KMS-11 (cell line): Measurements from ENCODE around the gene ELL2.
A peak's percentile ranks its signal among the peaks of the same experiment; 100 is the strongest.

Source experiments
- H2AFZ ChIP-seq: fragments of 200-600 bp; sonication (generic); 2 replicates; pipeline ENCODE4 v1.6.1; 2016; ENCODE audit warnings: antibody characterized with exemption, mixed run types, low read depth
- H3K27ac ChIP-seq: fragments of 200-600 bp; sonication (generic); 2 replicates; pipeline ENCODE4 v1.6.1; 2016; ENCODE audit warnings: mild to moderate bottlenecking, mixed run types
- H3K27me3 ChIP-seq: fragments of 200-600 bp; sonication (generic); 2 replicates; pipeline ENCODE4 v1.6.1; 2017; ENCODE audit warnings: mild to moderate bottlenecking, low read depth, mixed run types, moderate library complexity; ENCODE audit not compliant: insufficient read depth
- H3K36me3 ChIP-seq: fragments of 200-600 bp; sonication (generic); 2 replicates; pipeline ENCODE4 v1.6.1; 2017; ENCODE audit warnings: mild to moderate bottlenecking, mixed run types; ENCODE audit not compliant: insufficient read depth
- H3K4me1 ChIP-seq: fragments of 200-600 bp; sonication (generic); 2 replicates; pipeline ENCODE4 v1.6.1; 2016; ENCODE audit warnings: mild to moderate bottlenecking, low read depth, mixed run types; ENCODE audit not compliant: poor library complexity, severe bottlenecking
- H3K4me2 ChIP-seq: fragments of 200-600 bp; sonication (generic); 2 replicates; pipeline ENCODE4 v1.7.0; 2016; ENCODE audit warnings: mild to moderate bottlenecking, mixed run types
- H3K4me3 ChIP-seq: fragments of 200-600 bp; sonication (generic); IDR thresholded peaks from 2 replicates; pipeline ENCODE4 v1.6.1; 2017; ENCODE audit warnings: low read depth, low read length, mixed read lengths; ENCODE audit not compliant: insufficient read depth
- H3K79me2 ChIP-seq: fragments of 200-600 bp; sonication (generic); 2 replicates; pipeline ENCODE4 v1.6.1; 2016; ENCODE audit warnings: low read depth, mixed run types; ENCODE audit not compliant: insufficient read depth
- H3K9ac ChIP-seq: fragments of 200-600 bp; sonication (generic); 2 replicates; pipeline ENCODE4 v1.6.1; 2016; ENCODE audit warnings: mild to moderate bottlenecking, mixed run types
- H4K20me1 ChIP-seq: fragments of 200-600 bp; sonication (generic); 2 replicates; pipeline ENCODE4 v1.6.1; 2016; ENCODE audit warnings: mild to moderate bottlenecking, mixed run types; ENCODE audit not compliant: insufficient read depth
- CTCF ChIP-seq: fragments of 200-600 bp; sonication (generic); conservative IDR thresholded peaks from 2 replicates; pipeline ENCODE4 v1.6.1; 2017; ENCODE audit warnings: low read depth, mild to moderate bottlenecking, antibody characterized with exemption, low read length, moderate library complexity, mixed read lengths

Gene ELL2

GRCh38 chr5:95942414-95942813 is 19.2 kb downstream of the ELL2 start:
- Histone ChIP-seq H2AFZ (no peak overlapping the region), H3K4me1 (peaks cover 100% of the 10 kb centered on the region), H4K20me1 (peaks cover 21% of the 10 kb centered on the region), H3K79me2 (peaks cover 96% of the 10 kb centered on the region), H3K9ac (no peak overlapping the region), H3K4me2 (peak overlapping the region; percentile 49; the same call in 1 of the 2 replicates), H3K4me3 (no peak overlapping the region), H3K27ac (no peak overlapping the region), H3K27me3 (no peaks in the 10 kb centered on the region), H3K36me3 (no peaks in the 10 kb centered on the region)
- TF ChIP-seq CTCF: no peak

GRCh38 chr5:95941756-95942155 is 19.9 kb downstream of the ELL2 start:
- H2AFZ ChIP-seq: no peak overlapping the region
- no peak overlapping the region for H3K4me3 ChIP-seq
- H3K4me1 ChIP-seq: peaks cover 100% of the 10 kb centered on the region
- H3K9ac ChIP-seq: no peak overlapping the region
- TF ChIP-seq CTCF: no peak
- no peaks in the 10 kb centered on the region for H3K27me3 ChIP-seq
- peaks cover 17% of the 10 kb centered on the region for H4K20me1 ChIP-seq
- no peaks in the 10 kb centered on the region for H3K36me3 ChIP-seq
- peak overlapping the region; percentile 28; the same call in 1 of the 2 replicates for H3K27ac ChIP-seq
- peaks cover 96% of the 10 kb centered on the region for H3K79me2 ChIP-seq
- peak overlapping the region; percentile 49 for H3K4me2 ChIP-seq

- Histone ChIP-seq H3K4me3 (no peak overlapping the region), H4K20me1 (peaks cover 17% of the 10 kb centered on the region), H3K79me2 (peaks cover 96% of the 10 kb centered on the region), H2AFZ (no peak overlapping the region), H3K4me1 (peaks cover 100% of the 10 kb centered on the region), H3K27me3 (no peaks in the 10 kb centered on the region), H3K4me2 (peak overlapping the region; percentile 49), H3K36me3 (no peaks in the 10 kb centered on the region), H3K27ac (peak overlapping the region; percentile 28; the same call in 1 of the 2 replicates), H3K9ac (no peak overlapping the region)
- no peak for TF ChIP-seq CTCF
These were observed 20.6 kb downstream of the ELL2 start for GRCh38 chr5:95940758-95941682.

GRCh38 chr5:95939465-95939864 is 22.2 kb downstream of the ELL2 start:
- no peak overlapping the region for H2AFZ ChIP-seq
- H4K20me1 ChIP-seq: peaks cover 7% of the 10 kb centered on the region
- H3K4me2 ChIP-seq: peak overlapping the region; percentile 49; the same call in 1 of the 2 replicates
- peak overlapping the region; percentile 28; the same call in 1 of the 2 replicates for H3K27ac ChIP-seq
- no peaks in the 10 kb centered on the region for H3K27me3 ChIP-seq
- no peak overlapping the region for H3K4me3 ChIP-seq
- no peaks in the 10 kb centered on the region for H3K36me3 ChIP-seq
- peaks cover 96% of the 10 kb centered on the region for H3K79me2 ChIP-seq
- no peak for TF ChIP-seq CTCF
- H3K4me1 ChIP-seq: peaks cover 100% of the 10 kb centered on the region
- no peak overlapping the region for H3K9ac ChIP-seq
